ENCODE data around the gene RHOC.

- TF ChIP-seq CTCF (IDR thresholded peaks at IDR 0.05) (no peak), EZH2 (IDR thresholded peaks at IDR 0.05; ENCODE audit: borderline replicate concordance, insufficient read depth, low read depth, low read length, poor library complexity, severe bottlenecking) (no peak)
Observed at GRCh38 chr1:112686835-112687234, 20.1 kb downstream of the RHOC start.

Measured in B cell (primary cell).